Activated CD4-positive, alpha-beta T cell treated with anti-CD3 and anti-CD28 coated beads, Interleukin-2, Interleukin-4, amounts not matched to agents 100 ng/mL and 50 ng/mL, durations not matched to agents 16 hours and 8 hours (primary cell): ENCODE measurements around the gene ESPL1.
A peak's percentile ranks its signal among the peaks of the same experiment; 100 is the strongest.

Experiments
- DNase-seq: peaks from one replicate; pipeline ENCODE4 v3.0.0-alpha.2; 2020; ENCODE audit warnings: low spot score

The ESPL1 gene

GRCh38 chr12:53231671-53231920, 36.5 kb upstream of the ESPL1 start:
- DNase-seq: no peak

GRCh38 chr12:53231921-53232645, 36.0 kb upstream of the ESPL1 start, which contains the start of gene RARG:
RARG (minus strand) TSS chr12:53232209; CDS start chr12:53227545, 4,664 bp downstream.
- DNase-seq: peak; percentile 53

DNA sequence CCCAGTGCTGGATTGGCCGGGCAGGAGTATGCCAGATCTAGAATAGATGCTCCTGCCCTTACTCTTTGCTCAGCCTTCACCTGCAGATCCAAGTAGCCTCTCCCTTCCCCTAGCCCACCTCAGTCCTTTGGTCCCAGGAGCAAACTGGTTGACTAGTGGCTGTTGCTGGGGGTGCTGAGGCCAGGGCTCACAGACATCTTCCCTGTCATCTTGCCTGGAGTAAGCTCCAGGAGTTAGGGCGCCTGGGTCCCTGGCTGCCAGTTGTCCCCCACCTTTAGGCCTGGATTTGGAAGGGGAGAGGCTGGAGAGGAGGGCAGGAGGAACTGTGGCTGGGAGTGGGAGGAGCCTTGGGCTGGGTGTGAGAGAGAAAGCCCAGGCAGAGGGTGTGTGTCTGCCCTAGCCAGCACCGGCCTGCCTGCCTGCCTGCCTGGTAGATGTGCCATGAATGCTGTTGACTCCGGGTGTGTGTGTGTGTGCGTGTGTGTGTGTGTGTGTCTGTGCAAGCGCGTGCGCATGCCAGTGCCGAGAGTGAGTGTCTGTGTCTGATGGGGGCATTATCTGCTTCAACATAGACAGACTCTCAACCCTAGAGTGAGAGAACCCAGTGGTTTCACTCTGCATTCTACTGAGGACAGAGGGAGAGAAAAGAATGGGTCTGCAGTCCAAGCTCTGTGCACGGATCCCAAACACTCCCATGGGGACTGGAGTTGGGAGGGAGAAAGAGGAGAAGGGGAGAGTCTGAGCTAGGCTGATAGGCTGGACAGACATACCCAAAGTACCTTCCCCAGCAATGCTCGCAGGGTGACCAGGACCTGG, 35.2 kb upstream of the ESPL1 start:
- no peak for DNase-seq

DNA sequence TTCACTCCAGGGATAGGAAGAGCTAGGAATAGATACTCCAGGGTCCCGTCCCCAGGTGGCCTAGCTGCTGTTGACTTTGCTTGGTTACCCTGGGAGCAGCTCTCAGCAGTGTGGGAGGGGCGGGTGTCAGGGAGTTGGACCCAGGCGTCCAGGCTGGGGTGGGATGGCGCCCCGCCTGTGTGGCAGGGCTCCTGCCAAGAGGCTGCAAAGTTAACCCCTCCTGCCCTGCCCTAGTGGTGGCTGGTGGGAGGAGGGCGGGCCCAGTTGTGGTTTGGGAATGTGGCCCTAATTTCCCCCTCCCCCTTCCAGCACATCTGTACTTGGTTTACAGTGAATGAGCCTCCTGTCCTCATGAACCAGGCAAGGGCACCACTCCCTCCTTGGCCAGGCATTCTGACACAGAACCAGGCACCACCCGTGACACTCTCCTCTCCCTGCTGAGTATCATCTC, 34.4 kb upstream of the ESPL1 start:
- DNase-seq: no peak

GRCh38 chr12:53234271-53234914, 33.7 kb upstream of the ESPL1 start:
- DNase-seq: no peak

GRCh38 chr12:53235164-53235563, 32.9 kb upstream of the ESPL1 start:
- no peak for DNase-seq

- DNase-seq: no peak
Measured at GRCh38 chr12:53235742-53236442, 32.2 kb upstream of the ESPL1 start.

DNA sequence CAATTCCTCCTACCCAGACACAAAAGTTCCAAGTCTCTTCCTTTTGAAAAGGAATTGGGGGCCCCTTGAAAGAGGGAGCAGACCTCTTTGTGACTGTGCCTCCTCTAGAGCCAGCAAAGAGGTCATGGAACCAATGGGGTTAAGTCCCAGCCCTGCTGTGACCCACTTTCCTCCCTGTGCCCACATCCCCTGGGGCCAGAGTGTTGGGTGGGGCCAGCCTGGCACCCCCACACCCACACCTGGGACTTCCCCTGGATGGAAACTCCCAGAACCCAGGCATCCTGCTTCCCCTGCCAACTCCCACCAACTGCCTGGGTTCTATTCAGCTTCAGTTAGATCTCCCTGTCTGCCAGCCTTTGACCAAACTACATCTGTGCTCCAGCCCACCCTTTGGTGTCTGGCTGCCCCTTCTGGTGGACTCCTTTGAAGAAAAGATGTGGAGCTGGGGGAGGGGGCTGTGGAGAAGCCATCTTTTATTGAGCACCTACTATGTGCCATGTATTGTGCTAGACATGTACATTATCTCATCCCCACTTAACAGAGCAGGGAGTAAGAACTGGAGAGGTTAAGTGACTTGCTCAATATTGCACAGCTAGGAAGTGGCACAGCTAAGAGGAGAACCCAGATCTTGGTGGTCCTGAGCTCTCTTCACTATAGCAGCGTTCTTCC, 31.5 kb upstream of the ESPL1 start:
- DNase-seq: peak; percentile 44

- no peak for DNase-seq
Measured at GRCh38 chr12:53239643-53240258, 28.3 kb upstream of the ESPL1 start.

DNA sequence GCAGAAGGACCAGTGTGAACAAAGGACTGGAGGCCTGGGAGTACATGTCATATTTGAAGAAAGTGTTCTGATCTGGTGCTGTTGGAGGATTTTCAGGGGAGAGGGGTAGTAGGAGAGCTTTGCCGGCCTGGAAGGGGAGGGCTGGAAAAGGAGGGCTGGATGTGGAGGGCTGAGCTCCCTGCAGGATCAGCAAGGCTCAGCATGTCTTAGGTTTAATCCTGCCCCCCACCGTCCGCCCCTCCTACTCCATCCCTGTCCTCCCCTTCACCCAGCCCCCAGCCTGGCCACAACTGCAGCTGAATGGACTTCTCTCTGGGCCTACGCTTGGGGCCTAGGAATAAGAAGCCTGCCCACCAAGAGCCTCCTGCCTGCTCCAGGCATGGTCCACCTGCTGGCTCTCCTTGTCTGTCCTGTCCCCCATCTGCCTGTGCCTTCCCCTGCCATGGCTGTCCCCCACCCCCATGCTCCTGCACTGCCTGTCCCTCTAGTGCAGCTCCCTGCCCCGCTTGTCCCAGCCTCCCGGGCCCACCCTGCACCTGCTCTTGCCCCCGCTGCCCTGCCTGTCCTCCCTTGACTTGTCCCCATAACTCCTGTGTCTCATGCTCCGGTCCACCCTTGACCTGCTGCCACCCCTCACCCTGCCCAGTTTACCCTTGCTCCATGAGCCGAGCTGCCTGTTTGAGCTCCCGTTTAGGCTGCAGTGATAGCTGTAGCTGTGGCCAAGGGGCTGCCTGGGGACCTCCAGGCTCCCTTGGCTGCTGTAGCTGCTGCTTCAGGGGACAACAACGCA, 26.3 kb upstream of the ESPL1 start:
- no peak for DNase-seq

DNA sequence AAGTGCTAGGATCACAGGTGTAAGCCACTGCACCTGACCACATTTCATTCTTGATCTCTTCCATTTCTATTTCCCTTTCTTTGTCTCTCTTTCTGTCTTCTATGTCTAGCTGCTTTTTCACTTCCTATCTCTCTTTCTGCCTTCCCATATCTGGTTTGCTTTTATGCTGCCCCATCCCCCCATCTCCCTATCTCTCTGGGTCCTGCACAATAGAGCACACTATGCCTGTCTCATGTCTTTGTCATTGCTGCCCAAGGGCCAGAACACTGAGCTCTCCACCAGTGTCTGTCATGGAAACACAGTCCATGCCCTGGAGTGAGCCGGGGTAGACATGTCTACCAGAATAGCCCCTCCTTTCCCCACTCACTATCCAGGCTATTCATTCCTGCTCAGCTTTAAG, 23.8 kb upstream of the ESPL1 start:
- DNase-seq: no peak

GRCh38 chr12:53245286-53245685, 22.8 kb upstream of the ESPL1 start:
- DNase-seq: no peak

GRCh38 chr12:53251477-53252348, 16.4 kb upstream of the ESPL1 start:
- DNase-seq: peak; percentile 66

GRCh38 chr12:53252349-53252916, 15.7 kb upstream of the ESPL1 start:
- no peak for DNase-seq

DNA sequence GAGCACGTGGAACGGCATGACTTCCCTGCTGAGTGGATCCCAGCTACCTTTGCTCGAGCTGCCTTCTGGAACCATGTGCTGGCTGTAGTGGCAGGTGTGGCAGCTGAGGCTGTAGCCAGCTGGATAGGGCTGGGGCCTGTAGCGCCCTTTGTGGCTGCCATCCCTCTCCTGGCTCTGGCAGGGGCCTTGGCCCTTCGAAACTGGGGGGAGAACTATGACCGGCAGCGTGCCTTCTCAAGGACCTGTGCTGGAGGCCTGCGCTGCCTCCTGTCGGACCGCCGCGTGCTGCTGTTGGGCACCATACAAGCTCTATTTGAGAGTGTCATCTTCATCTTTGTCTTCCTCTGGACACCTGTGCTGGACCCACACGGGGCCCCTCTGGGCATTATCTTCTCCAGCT, 14.8 kb upstream of the ESPL1 start:
- no peak for DNase-seq

- no peak for DNase-seq
Measured at GRCh38 chr12:53254816-53255545, 13.1 kb upstream of the ESPL1 start.

- DNase-seq: no peak
Measured at GRCh38 chr12:53255996-53256395, 12.1 kb upstream of the ESPL1 start.
